ENCODE results near the gene BSN. TPM values are rescaled to one million over a fixed set of nuclear protein-coding genes. Genes with fewer than 3 reads are reported as not detected.
"Not testable (repeated sequence)": the region's sequence is repeated elsewhere in the genome, so short reads cannot be mapped to it uniquely, and the experiment has no call there.

The BSN gene
- total RNA-seq, 2 donors from 2014 or later, result 0.82 to 11.6 TPM

DNA sequence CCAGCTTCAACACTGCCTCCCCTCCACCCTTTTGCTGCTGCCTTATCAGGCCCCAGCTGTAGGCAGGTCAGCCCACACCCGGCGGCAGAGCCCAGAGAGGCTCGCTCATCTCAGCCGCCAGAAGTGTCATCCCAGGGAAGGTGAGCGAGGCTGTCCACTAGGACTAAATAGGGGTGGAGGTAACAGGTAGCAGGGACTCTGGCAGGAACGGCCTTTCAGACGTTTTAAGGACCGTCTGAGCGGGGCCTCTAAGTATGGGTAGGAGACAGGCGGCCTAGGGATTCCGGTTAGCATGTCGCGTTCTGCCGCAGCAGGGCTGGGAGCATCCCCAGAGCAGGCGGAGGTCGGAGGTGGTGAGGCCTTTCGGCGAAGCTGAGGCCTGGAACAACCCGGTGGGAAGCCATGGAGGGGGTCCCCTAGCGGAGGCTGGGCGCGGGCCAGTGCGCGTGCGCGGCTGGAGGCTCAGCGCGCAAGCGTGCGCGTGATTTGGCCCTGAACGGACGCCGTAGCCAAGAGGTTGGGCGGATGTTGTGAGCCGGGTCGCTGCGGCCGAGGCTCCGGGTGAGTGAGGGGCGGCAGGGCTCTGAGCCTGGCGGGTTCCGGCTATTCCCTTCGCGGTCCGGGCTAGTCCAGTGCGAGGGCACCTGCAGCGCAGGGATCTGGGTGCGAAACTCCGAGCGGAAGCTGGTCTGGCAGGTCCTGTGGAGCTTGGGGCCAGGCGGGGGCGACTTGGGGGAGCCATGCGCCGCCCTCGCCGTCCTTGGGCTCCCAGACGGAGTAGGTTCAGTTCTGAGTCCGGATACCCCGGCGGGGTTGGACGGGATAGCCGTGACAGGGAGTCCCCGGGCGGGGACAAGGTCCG lies 135.0 kb downstream of the BSN start, which contains the start of the genes MST1 and RNF123:
MST1 (minus strand) TSS at position 429 of the 862 bp plus-strand sequence. CDS start 783 bp downstream, outside the sequence.
RNF123 (plus strand) TSS at position 512 of the 862 bp plus-strand sequence. CDS start 1,609 bp downstream, outside the sequence.
- intact Hi-C loops (cut with DNase I), result no loop called here
- peak; percentile 78 for DNase-seq (ENCODE audit: low spot score)
- Histone ChIP-seq H3K36me3 (no peaks in the 10 kb centered on the region), H3K4me3 (peak within 1 kb of the TSS; percentile 87 to 95), H3K9me3 (no peaks in the 10 kb centered on the region), H3K4me1 (replicated peaks) (peaks cover 8% of the 10 kb centered on the region), H3K27ac (peak within 1 kb of the TSS; percentile 76 to 77), H3K27me3 (replicated peaks; ENCODE audit: insufficient read depth) (no peaks in the 10 kb centered on the region)
- TF ChIP-seq CTCF (IDR thresholded peaks at IDR 0.05) (peak in 2 of 4 experiments; percentile 49 to 53), POLR2A (IDR thresholded peaks at IDR 0.05) (peak; percentile 57), POLR2AphosphoS5 (IDR thresholded peaks at IDR 0.05) (peak; percentile 95)
- WGBS, result 1% methylated on average over 54 of the region's 66 CpGs

GRCh38 chr3:49689908-49690624 lies 135.8 kb downstream of the BSN start:
- H3K27me3 ChIP-seq (replicated peaks; ENCODE audit: insufficient read depth); DNase-seq (ENCODE audit: low spot score); intact Hi-C loops (cut with DNase I); H3K9me3 ChIP-seq; H3K4me1 ChIP-seq (replicated peaks); H3K36me3 ChIP-seq: not testable (repeated sequence)
- H3K4me3 ChIP-seq, result peak overlapping the region; percentile 87 to 95
- WGBS, result 8% methylated on average over 16 of the region's 16 CpGs
- H3K27ac ChIP-seq, result peak overlapping the region in 1 of 2 donors; percentile 76

DNA sequence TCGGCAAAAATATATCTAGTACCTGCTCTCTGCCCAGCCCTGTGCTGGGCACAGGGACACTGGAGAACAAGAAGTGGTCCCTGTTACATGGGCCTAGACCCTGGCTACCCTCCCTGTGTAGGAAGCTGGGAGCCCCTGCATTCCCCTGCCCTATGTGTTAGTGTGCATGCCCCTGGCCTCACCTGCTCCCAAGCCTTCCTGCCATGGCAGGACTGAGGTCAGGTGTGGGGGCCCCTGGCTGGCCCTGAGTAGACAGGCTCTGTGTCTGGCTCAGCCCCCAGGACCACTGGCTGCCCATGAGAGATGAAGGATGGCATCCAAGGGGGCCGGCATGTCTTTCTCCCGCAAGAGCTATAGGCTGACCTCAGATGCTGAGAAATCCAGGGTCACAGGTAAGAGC lies 136.6 kb downstream of the BSN start:
- H3K36me3 ChIP-seq; H3K4me3 ChIP-seq; H3K9me3 ChIP-seq; H3K27ac ChIP-seq; intact Hi-C loops (cut with DNase I); H3K27me3 ChIP-seq (replicated peaks; ENCODE audit: insufficient read depth); H3K4me1 ChIP-seq (replicated peaks); DNase-seq (ENCODE audit: low spot score): not testable (repeated sequence)
- WGBS, result 77% methylated on average over 2 of the region's 3 CpGs

DNA sequence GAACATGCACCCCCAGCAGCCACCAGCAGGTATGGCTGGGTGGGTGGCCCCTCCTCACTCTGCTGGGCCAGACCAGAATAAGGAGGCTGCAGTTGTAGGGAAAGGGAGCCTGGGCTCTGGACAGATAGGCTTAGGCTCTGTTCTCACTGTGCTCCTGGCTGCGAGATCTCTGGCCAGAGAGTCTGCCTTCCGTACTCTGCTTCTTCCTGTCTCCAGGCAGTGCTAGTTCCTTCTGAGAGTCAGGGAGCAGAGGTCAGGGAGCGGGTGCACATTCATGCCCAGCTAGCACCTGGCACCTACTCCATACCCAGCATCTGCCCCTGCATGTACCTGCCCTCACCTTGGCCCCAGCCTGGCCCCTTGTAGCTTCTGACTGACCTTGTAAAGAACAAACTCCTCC lies 137.2 kb downstream of the BSN start:
- H3K4me1 ChIP-seq (replicated peaks); DNase-seq (ENCODE audit: low spot score); H3K27ac ChIP-seq; H3K36me3 ChIP-seq; H3K27me3 ChIP-seq (replicated peaks; ENCODE audit: insufficient read depth); H3K9me3 ChIP-seq; H3K4me3 ChIP-seq; intact Hi-C loops (cut with DNase I): not testable (repeated sequence)
- WGBS, result 91% methylated on average over 3 of the region's 3 CpGs

- H3K27me3 ChIP-seq (replicated peaks; ENCODE audit: insufficient read depth); H3K27ac ChIP-seq; intact Hi-C loops (cut with DNase I); H3K36me3 ChIP-seq; H3K4me3 ChIP-seq; H3K4me1 ChIP-seq (replicated peaks); H3K9me3 ChIP-seq; DNase-seq (ENCODE audit: low spot score): not testable (repeated sequence)
- WGBS, result 40% methylated on average over 6 of the region's 6 CpGs
These were observed 140.3 kb downstream of the BSN start for GRCh38 chr3:49694409-49695070.

DNA sequence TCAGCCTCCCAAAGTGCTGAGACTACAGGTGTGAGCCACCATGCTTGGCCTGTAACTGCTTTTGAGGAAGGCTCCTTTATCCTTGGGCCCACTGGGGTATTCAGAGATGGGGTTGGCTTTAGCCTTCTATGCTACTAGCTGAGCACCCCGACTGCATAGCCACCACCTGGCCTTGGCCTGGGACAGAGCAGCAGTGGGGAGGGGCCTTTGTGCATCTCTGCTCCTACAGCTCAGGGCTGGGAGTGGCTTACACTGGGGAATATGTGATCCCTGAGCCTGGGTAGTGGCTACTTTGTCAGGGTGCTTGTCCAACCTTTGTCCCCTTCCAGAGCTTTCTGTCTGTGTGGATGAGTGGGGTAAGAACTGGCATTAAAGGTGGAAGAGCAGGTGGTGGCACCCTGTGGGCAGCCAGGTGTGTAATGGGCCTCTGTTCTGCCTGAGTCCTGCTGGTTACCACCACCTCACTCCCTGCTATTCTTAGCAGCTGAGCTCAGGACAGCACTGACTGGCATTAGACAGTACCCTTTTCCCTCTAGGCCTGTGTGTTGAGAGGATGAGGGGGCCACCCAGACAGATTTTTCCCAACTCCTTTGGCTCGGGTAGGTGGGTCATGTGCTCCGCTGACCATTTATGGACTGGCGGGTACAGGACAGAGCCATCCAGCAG lies 141.2 kb downstream of the BSN start:
- H3K36me3 ChIP-seq; H3K4me3 ChIP-seq; DNase-seq (ENCODE audit: low spot score); H3K27ac ChIP-seq; intact Hi-C loops (cut with DNase I); H3K4me1 ChIP-seq (replicated peaks); H3K9me3 ChIP-seq; H3K27me3 ChIP-seq (replicated peaks; ENCODE audit: insufficient read depth): not testable (repeated sequence)
- 96% methylated on average over 4 of the region's 4 CpGs for WGBS
